Activated CD4-positive, alpha-beta T cell treated with anti-CD3 and anti-CD28 coated beads, Interleukin-2, amount 50 U/mL, for 1 hour (primary cell): ENCODE measurements around the gene QSER1.
"Not testable (repeated sequence)": the region's sequence is repeated elsewhere in the genome, so short reads cannot be mapped to it uniquely, and the experiment has no call there.

Experiments
- DNase-seq: peaks from one replicate; pipeline ENCODE4 v3.0.0-alpha.2; 2020

The QSER1 gene

GRCh38 chr11:33006010-33006409 is 113.4 kb downstream of the QSER1 start:
- DNase-seq: no peak

- no peak for DNase-seq
Observed at GRCh38 chr11:33013755-33014154, 121.1 kb downstream of the QSER1 start.

- peak; percentile 69 for DNase-seq
Observed at GRCh38 chr11:33015621-33016551, 123.3 kb downstream of the QSER1 start, which contains the start of gene DEPDC7. DEPDC7 (plus strand) TSS chr11:33015878; CDS start chr11:33015956, 78 bp downstream.

- DNase-seq: no peak
Observed at GRCh38 chr11:33016654-33017053, 124.0 kb downstream of the QSER1 start.

- DNase-seq: no peak
Observed at GRCh38 chr11:33017478-33017877, 124.9 kb downstream of the QSER1 start.

GRCh38 chr11:33017965-33018364 is 125.4 kb downstream of the QSER1 start:
- DNase-seq: no peak

GRCh38 chr11:33018840-33019239 is 126.2 kb downstream of the QSER1 start:
- DNase-seq: no peak

GRCh38 chr11:33021501-33021900 is 128.9 kb downstream of the QSER1 start:
- DNase-seq: no peak

- DNase-seq: no peak
Observed at GRCh38 chr11:33021937-33022336, 129.3 kb downstream of the QSER1 start.

- DNase-seq: no peak
Observed at GRCh38 chr11:33025339-33025722, 132.7 kb downstream of the QSER1 start.

GRCh38 chr11:33027233-33027632 is 134.6 kb downstream of the QSER1 start:
- DNase-seq: no peak

GRCh38 chr11:33027846-33028536 is 135.4 kb downstream of the QSER1 start:
- DNase-seq: no peak

GRCh38 chr11:33028537-33028914 is 135.9 kb downstream of the QSER1 start:
- no peak for DNase-seq

GRCh38 chr11:33029218-33029617 is 136.6 kb downstream of the QSER1 start:
- DNase-seq: not testable (repeated sequence)
